BLaER1 (cell line): ENCODE measurements around the gene PLCD3.

Experiments used
- H3K27ac ChIP-seq: shearing (Covaris generic); formaldehyde crosslinking; 2 replicates; pipeline ENCODE4 v1.8.1; 2022
- H3K27me3 ChIP-seq: shearing (Covaris generic); formaldehyde crosslinking; 2 replicates; pipeline ENCODE4 v1.8.1; 2022
- H3K36me3 ChIP-seq: shearing (Covaris generic); formaldehyde crosslinking; 2 replicates; pipeline ENCODE4 v1.8.1; 2022
- H3K4me1 ChIP-seq: shearing (Covaris generic); formaldehyde crosslinking; 2 replicates; pipeline ENCODE4 v1.8.1; 2022
- H3K4me2 ChIP-seq: shearing (Covaris generic); formaldehyde crosslinking; 2 replicates; pipeline ENCODE4 v1.8.1; 2022
- H3K4me3 ChIP-seq: shearing (Covaris generic); formaldehyde crosslinking; 2 replicates; pipeline ENCODE4 v1.8.1; 2022
- H3K9ac ChIP-seq: shearing (Covaris generic); formaldehyde crosslinking; 2 replicates; pipeline ENCODE4 v1.8.1; 2022
- H3K9me3 ChIP-seq: shearing (Covaris generic); formaldehyde crosslinking; 2 replicates; pipeline ENCODE4 v1.8.1; 2022
- H4K20me1 ChIP-seq: shearing (Covaris generic); formaldehyde crosslinking; 2 replicates; pipeline ENCODE4 v1.8.1; 2022
- Cebpa-rat ChIP-seq: shearing (Covaris generic); IDR thresholded peaks from 2 replicates; pipeline ENCODE4 v1.8.1; 2022

Gene PLCD3

DNA sequence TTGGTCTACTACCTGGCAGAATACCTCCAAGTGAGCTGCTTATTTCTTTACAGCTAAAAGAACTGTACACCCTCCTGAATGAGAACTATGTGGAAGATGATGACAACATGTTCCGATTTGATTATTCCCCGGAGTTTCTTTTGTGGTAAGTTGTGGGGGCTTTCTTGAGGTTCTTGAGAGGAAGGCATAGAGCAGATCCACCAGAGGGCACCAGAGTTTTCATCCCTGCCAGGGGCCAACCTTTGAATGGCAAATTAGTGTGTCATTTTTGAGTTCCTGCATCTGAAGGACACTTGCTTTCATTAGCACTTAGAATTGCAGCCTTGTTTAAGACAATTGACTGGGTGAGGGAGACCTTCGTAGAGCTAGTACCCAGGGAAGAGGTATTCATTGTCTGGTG is 36.2 kb downstream of the PLCD3 start:
- peaks cover 8% of the 10 kb centered on the region for H3K4me1 ChIP-seq
- peaks cover 98% of the 10 kb centered on the region for H3K36me3 ChIP-seq
- H3K27ac ChIP-seq: no peak overlapping the region
- TF ChIP-seq Cebpa-rat: no peak
- no peaks in the 10 kb centered on the region for H3K9me3 ChIP-seq
- H4K20me1 ChIP-seq: peaks cover 60% of the 10 kb centered on the region
- H3K4me2 ChIP-seq: no peak overlapping the region
- no peak overlapping the region for H3K9ac ChIP-seq
- H3K4me3 ChIP-seq: no peak overlapping the region
- no peaks in the 10 kb centered on the region for H3K27me3 ChIP-seq

DNA sequence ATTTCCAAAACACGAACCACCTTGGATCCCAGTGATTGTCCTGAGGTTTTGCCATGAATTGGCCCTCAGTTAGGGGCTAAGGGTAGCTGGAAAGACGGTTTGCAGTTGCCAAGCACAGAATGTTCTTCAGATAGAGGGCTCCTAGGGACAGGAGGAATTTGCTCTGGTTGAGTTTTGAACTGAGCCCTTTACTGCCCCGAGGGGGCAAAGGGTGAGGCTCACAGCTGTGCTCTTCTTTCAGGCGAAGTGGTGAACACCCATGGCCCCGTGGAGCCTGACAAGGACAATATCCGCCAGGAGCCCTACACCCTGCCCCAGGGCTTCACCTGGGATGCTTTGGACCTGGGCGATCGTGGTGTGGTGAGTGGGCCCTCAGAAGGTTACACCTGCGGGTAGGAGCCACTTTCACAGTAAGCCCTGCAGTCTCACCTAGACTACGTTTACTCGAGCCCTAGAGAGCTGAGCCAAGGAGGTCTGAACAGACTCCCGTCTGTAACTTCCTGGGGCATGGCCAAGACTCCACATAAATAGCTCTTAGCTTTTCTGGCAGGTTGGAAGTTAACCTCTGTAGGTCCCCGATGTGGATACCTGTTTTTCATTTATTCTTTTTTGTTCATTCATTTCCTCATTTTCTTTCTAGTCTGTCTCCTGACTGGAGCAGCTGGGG is 38.7 kb downstream of the PLCD3 start:
- no peaks in the 10 kb centered on the region for H3K27me3 ChIP-seq
- H3K4me1 ChIP-seq: peaks cover 8% of the 10 kb centered on the region
- H3K36me3 ChIP-seq: peaks cover 100% of the 10 kb centered on the region
- no peak overlapping the region for H3K4me3 ChIP-seq
- no peak overlapping the region for H3K4me2 ChIP-seq
- no peak for TF ChIP-seq Cebpa-rat
- H3K9me3 ChIP-seq: no peaks in the 10 kb centered on the region
- peaks cover 73% of the 10 kb centered on the region for H4K20me1 ChIP-seq
- no peak overlapping the region for H3K27ac ChIP-seq
- no peak overlapping the region for H3K9ac ChIP-seq

DNA sequence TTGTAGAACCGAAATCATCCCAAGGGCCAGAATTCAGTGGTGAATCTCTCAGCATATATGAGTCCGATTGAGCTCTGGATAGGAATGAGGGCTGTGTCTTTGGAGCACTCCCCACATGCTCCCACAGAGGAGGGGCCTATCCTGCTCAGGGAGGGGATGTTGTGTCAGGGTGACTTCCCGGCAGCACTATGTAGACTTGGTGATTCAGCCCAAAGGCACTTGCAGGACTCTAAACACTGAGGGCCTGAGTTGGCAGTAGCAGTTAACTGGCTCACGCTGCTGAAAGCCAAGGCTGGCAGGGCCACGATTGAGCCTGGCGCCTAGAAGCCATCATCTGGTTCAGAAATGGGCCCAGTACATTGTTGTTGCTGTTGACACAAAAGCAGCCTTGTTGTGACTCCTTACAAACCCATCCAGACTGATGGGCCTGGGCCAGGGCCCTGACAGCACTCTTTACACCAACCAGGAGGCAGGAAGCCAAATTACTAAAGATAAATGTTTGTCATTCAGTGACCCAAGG is 39.3 kb downstream of the PLCD3 start:
- peaks cover 68% of the 10 kb centered on the region for H4K20me1 ChIP-seq
- H3K4me3 ChIP-seq: no peak overlapping the region
- no peak overlapping the region for H3K27ac ChIP-seq
- peaks cover 8% of the 10 kb centered on the region for H3K4me1 ChIP-seq
- no peaks in the 10 kb centered on the region for H3K9me3 ChIP-seq
- H3K36me3 ChIP-seq: peaks cover 100% of the 10 kb centered on the region
- H3K27me3 ChIP-seq: no peaks in the 10 kb centered on the region
- no peak for TF ChIP-seq Cebpa-rat
- no peak overlapping the region for H3K4me2 ChIP-seq
- H3K9ac ChIP-seq: no peak overlapping the region

DNA sequence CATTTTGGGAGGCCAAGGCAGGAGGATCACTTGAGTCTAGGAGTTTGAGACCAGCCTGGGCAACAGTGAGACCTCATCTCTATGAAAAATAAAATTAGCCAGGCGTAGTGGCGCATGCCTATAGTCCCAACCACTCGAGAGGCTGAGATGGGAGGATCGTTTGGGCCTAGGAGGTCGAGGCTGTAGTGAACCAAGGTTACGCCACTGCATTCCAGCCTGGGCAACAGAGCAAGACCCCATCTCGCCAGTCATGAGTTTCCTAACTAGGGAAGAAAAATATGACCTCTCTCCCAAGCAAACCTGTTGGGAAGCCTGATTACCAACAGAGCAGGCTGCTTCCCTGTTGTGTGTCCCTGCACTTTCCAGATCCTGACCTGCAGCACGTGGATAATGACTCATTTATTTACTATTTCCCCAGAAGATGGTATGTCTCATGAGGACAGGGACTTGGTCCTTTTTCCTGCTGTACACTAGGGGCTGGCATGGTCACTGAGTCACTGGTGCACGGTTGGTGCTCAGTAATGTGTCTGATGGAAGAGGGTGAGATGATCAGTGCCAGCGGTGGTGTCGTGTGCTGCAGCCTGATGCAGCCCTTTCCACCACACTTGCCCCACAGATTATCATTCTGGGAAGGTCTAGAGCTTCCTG is 40.4 kb downstream of the PLCD3 start:
- H3K27me3 ChIP-seq: no peaks in the 10 kb centered on the region
- H3K36me3 ChIP-seq: peaks cover 100% of the 10 kb centered on the region

DNA sequence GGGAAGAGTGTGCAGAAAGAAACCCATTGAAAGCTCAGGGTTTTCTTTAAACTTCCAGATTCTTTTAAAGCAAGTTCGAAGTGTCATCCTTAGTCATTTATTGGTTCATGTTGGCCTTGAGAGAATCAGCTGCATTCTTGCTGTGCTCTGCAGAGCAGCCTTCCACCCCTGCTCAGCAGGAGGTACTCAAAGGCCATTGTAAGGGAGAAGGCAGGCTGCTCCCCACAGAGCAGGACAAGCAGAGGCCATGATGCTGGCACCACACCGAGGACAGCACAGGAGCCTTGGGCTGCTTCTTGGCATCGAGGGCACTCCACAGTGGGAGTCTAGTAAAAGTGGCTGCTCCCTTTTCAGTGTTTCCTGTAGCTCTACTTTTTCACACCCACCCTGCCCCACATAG is 41.6 kb downstream of the PLCD3 start:
- Histone ChIP-seq H3K9me3 (no peaks in the 10 kb centered on the region), H4K20me1 (peaks cover 53% of the 10 kb centered on the region), H3K36me3 (peaks cover 100% of the 10 kb centered on the region), H3K9ac (no peak overlapping the region), H3K27me3 (no peaks in the 10 kb centered on the region), H3K27ac (no peak overlapping the region), H3K4me1 (peaks cover 2% of the 10 kb centered on the region), H3K4me2 (no peak overlapping the region), H3K4me3 (no peak overlapping the region)
- TF ChIP-seq Cebpa-rat: no peak

More for the DNA sequence above, 40.4 kb downstream of the PLCD3 start:
- Histone ChIP-seq H3K9me3 (no peaks in the 10 kb centered on the region), H3K9ac (no peak overlapping the region), H3K4me2 (no peak overlapping the region), H3K4me3 (no peak overlapping the region), H3K27ac (no peak overlapping the region), H4K20me1 (peaks cover 64% of the 10 kb centered on the region), H3K4me1 (peaks cover 8% of the 10 kb centered on the region)
- no peak for TF ChIP-seq Cebpa-rat

DNA sequence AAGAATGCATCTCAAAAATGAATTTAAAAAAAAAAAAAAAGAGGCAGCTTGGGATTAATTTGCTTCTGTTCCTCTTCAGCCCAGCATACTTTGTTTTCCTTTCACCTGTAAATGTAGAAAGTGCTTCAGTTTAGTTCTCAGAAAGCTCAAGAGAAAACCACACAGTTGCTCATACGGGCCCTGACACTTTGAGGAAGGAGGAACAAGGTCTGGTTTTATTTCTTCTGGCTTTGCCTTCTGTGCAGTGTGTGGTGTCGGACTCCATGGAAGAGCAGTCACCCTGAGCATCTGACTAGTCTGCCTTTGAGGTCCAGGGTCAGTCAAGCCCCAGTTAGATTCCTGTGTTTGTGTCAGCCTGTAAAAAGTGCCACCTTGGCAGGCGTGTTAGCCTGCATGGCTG is 43.6 kb downstream of the PLCD3 start:
- H3K4me2 ChIP-seq: no peak overlapping the region
- no peaks in the 10 kb centered on the region for H3K9me3 ChIP-seq
- no peaks in the 10 kb centered on the region for H3K4me1 ChIP-seq
- H3K27me3 ChIP-seq: no peaks in the 10 kb centered on the region
- no peak for TF ChIP-seq Cebpa-rat
- H3K4me3 ChIP-seq: no peak overlapping the region
- no peak overlapping the region for H3K27ac ChIP-seq
- H3K9ac ChIP-seq: no peak overlapping the region
- H3K36me3 ChIP-seq: peaks cover 98% of the 10 kb centered on the region
- peaks cover 39% of the 10 kb centered on the region for H4K20me1 ChIP-seq

DNA sequence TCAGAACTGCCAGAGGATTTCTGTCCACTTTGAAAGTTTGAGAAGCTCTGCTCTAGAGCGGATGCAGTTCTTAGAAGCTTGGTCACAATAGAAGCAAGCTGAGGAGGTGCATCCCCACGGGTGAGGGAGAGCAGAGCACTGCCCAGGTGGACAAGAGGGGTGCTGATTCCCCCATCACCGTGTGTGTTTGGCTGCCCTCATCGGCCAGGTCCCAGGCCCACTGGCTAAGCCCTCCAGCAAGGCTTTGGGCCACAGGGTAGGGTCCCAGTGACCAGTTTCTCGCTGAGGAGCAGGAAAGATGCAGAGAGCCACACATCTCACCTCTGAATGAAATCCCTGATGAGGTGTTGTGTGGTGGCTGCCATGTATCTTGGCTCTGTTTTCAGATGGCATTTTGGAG is 44.3 kb downstream of the PLCD3 start:
- no peak for TF ChIP-seq Cebpa-rat
- no peaks in the 10 kb centered on the region for H3K27me3 ChIP-seq
- peaks cover 31% of the 10 kb centered on the region for H4K20me1 ChIP-seq
- no peak overlapping the region for H3K4me3 ChIP-seq
- H3K36me3 ChIP-seq: peaks cover 98% of the 10 kb centered on the region
- H3K4me1 ChIP-seq: no peaks in the 10 kb centered on the region
- H3K27ac ChIP-seq: no peak overlapping the region
- H3K9ac ChIP-seq: no peak overlapping the region
- no peak overlapping the region for H3K4me2 ChIP-seq
- no peaks in the 10 kb centered on the region for H3K9me3 ChIP-seq

DNA sequence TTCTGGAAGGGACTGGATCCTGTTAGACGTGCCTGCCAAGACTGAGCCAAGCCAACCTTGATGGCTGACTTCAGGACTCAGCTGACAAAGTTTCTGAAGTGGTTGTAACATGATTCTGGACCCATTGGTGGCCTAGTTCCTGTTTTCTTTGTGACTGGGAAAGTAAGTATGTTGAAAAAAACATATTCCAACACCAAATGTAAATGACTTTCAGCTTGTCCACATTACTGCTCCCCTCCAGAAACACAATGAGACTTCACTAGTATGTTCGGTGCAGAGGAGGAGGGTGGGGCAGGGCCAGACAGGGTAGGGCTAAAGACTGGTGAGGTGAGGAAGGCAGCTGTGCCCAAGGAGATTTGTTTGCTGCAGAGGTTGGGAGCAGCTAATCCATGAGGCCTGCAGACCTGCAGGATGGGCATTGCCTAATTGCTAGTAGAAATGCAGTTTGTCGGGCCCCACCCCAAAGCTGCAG is 44.8 kb downstream of the PLCD3 start:
- peaks cover 27% of the 10 kb centered on the region; the same call in 1 of the 2 replicates for H4K20me1 ChIP-seq
- no peak overlapping the region for H3K9ac ChIP-seq
- H3K4me1 ChIP-seq: no peaks in the 10 kb centered on the region
- no peaks in the 10 kb centered on the region for H3K9me3 ChIP-seq
- H3K4me2 ChIP-seq: no peak overlapping the region
- H3K4me3 ChIP-seq: no peak overlapping the region
- no peak for TF ChIP-seq Cebpa-rat
- no peaks in the 10 kb centered on the region for H3K27me3 ChIP-seq
- no peak overlapping the region for H3K27ac ChIP-seq
- peaks cover 98% of the 10 kb centered on the region for H3K36me3 ChIP-seq

DNA sequence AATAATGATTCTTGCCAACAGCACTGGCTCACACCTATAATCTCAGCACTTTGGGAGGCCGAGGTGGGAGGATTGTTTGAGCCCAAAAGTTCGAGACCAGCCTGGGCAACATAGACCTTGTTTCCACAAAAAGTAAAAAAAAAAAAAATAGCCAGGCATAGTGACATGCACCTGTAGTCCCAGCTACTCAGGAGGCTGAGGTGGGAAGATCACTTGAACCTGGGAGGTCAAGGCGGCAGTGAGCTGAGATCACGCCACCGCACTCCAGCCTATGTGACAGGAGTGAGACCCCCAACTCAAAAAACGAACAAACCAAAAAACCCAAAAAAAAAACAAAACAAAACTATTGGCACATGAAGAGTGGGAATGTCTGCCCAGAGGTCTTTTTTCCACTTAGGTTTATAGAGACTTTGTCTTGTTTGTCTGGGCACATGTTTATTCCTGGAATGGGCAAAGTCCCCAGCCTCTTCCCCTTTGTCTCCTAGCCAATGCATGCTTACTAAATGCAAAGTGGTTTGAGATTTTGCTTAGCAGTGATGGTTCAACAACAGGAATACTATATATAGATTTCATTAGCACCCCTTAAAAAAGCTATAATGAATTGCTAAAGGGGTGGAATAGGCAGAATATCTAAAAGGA is 45.3 kb downstream of the PLCD3 start:
- Histone ChIP-seq H4K20me1 (peaks cover 33% of the 10 kb centered on the region; the same call in 1 of the 2 replicates), H3K9me3 (no peaks in the 10 kb centered on the region), H3K27me3 (no peaks in the 10 kb centered on the region), H3K36me3 (peaks cover 98% of the 10 kb centered on the region), H3K9ac (no peak overlapping the region), H3K4me1 (no peaks in the 10 kb centered on the region), H3K4me2 (no peak overlapping the region), H3K27ac (no peak overlapping the region), H3K4me3 (no peak overlapping the region)
- no peak for TF ChIP-seq Cebpa-rat

DNA sequence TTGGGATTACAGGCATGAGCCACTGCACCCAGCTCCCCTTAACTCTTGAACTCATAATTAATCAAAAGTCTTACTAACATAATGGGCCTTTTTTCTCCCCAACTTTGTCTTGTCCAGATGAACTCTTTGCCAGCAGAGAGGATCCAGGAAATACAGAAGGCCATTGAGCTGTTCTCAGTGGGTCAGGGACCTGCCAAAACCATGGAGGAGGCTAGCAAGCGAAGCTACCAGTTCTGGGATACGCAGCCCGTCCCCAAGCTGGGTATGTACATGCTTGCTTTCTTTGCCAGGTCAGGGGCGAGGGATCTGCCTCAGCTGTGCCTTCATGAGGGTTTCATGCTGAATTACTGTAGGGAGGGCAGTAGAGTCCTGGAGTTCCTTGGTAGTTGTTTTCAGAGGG is 45.9 kb downstream of the PLCD3 start:
- no peak overlapping the region for H3K4me3 ChIP-seq

More for the DNA sequence above, 45.9 kb downstream of the PLCD3 start:
- H3K27me3 ChIP-seq: no peaks in the 10 kb centered on the region
- TF ChIP-seq Cebpa-rat: no peak
- H3K36me3 ChIP-seq: peaks cover 98% of the 10 kb centered on the region
- H3K4me1 ChIP-seq: no peaks in the 10 kb centered on the region
- H3K4me2 ChIP-seq: no peak overlapping the region
- H3K9ac ChIP-seq: no peak overlapping the region
- H4K20me1 ChIP-seq: peaks cover 39% of the 10 kb centered on the region
- no peaks in the 10 kb centered on the region for H3K9me3 ChIP-seq
- H3K27ac ChIP-seq: no peak overlapping the region
